Ureter (tissue), 1 donor: ENCODE results near the gene B4GALT6. TPM values are rescaled to one million over a fixed set of nuclear protein-coding genes. Genes with fewer than 3 reads are reported as not detected.

Source experiments
- DNase-seq: peaks from one replicate; pipeline ENCODE4 v3.0.0-alpha.2; 2020; ENCODE audit warnings: low spot score
- total RNA-seq: library from RNA; stranded (reverse); gene quantifications from one replicate; pipeline ENCODE4 v1.2.4, GENCODE V29; 2023
- donor health status: DM: yes; HTN: yes; CAD: no.

Gene B4GALT6
- total RNA-seq, 1 donor from 2014 or later: 8.9 TPM

- no peak for DNase-seq
Measured at GRCh38 chr18:31660763-31661162, 23.6 kb downstream of the B4GALT6 start.

- no peak for DNase-seq
Measured at GRCh38 chr18:31659576-31660177, 24.7 kb downstream of the B4GALT6 start.

- no peak for DNase-seq
Measured at GRCh38 chr18:31658670-31659575, 25.5 kb downstream of the B4GALT6 start.

- DNase-seq: no peak
Measured at GRCh38 chr18:31657823-31658669, 26.3 kb downstream of the B4GALT6 start.

GRCh38 chr18:31656754-31657153 lies 27.6 kb downstream of the B4GALT6 start:
- DNase-seq: no peak

- no peak for DNase-seq
Measured at GRCh38 chr18:31655354-31655753, 29.0 kb downstream of the B4GALT6 start.

- no peak for DNase-seq
Measured at GRCh38 chr18:31652877-31653276, 31.5 kb downstream of the B4GALT6 start.

GRCh38 chr18:31652357-31652756 lies 32.0 kb downstream of the B4GALT6 start:
- no peak for DNase-seq

GRCh38 chr18:31651369-31651768 lies 33.0 kb downstream of the B4GALT6 start:
- DNase-seq: no peak

GRCh38 chr18:31649978-31650719 lies 34.2 kb downstream of the B4GALT6 start:
- no peak for DNase-seq

GRCh38 chr18:31649449-31649848 lies 34.9 kb downstream of the B4GALT6 start:
- DNase-seq: no peak

- DNase-seq: no peak
Measured at GRCh38 chr18:31648966-31649429, 35.4 kb downstream of the B4GALT6 start.

GRCh38 chr18:31648458-31648857 lies 35.9 kb downstream of the B4GALT6 start:
- DNase-seq: no peak

GRCh38 chr18:31647127-31647753 lies 37.1 kb downstream of the B4GALT6 start:
- DNase-seq: no peak

GRCh38 chr18:31646332-31647126 lies 37.9 kb downstream of the B4GALT6 start:
- DNase-seq: no peak

- DNase-seq: no peak
Measured at GRCh38 chr18:31645411-31645810, 39.0 kb downstream of the B4GALT6 start.

- no peak for DNase-seq
Measured at GRCh38 chr18:31643003-31643402, 41.4 kb downstream of the B4GALT6 start.

- DNase-seq: no peak
Measured at GRCh38 chr18:31637445-31637844, 46.9 kb downstream of the B4GALT6 start.

GRCh38 chr18:31636387-31636786 lies 48.0 kb downstream of the B4GALT6 start:
- no peak for DNase-seq

- no peak for DNase-seq
Measured at GRCh38 chr18:31634331-31634713, 50.1 kb downstream of the B4GALT6 start.
